NCI-H460 (cell line): ENCODE measurements around the gene C16orf95. TPM values are rescaled to one million over a fixed set of nuclear protein-coding genes. Genes with fewer than 3 reads are reported as not detected.
"Not testable (repeated sequence)": the region's sequence is repeated elsewhere in the genome, so short reads cannot be mapped to it uniquely, and the experiment has no call there.

ENCODE experiments used
- DNase-seq: peaks from one replicate; pipeline ENCODE4 v3.0.0-alpha.2; 2016; ENCODE audit warnings: low read depth; ENCODE audit errors: extremely low read depth
- small RNA-seq, 2 experiments: library from RNA; depleted of rRNA; stranded (forward); fragments of <200 nt; gene quantifications; one replicate each; pipeline ENCODE3, GENCODE V24; 2014
- total RNA-seq: library from RNA; depleted of rRNA; stranded (reverse); fragments of >200 nt; shearing (Covaris generic); gene quantifications from 2 replicates; pipeline ENCODE4 v1.2.3, GENCODE V29; 2014; rRNA removed

Gene C16orf95
- total RNA-seq, 1 experiment from 2014 or later = 2.8 TPM

- no peak for DNase-seq
Measured at GRCh38 chr16:87259431-87259830, 57.8 kb downstream of the C16orf95 start.

DNA sequence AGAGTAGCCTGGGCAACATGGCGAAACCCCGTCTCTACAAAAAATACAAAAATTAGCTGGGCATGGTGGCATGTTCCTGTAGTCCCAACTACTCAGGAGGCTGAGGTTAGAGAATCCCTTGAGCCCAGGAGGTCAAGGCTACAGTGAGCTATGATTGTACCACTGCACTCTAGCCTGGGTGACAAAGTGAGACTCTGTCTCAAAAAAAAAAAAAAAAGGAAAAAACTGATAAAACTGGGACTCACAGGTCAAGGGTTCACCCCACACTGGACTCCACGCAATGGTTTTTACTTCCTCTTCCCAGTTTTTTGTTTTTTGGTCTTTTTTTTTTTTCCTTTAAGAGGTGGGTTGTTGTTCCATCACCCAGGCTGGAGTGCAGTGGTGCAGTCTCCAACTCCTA is 58.5 kb downstream of the C16orf95 start:
- not testable (repeated sequence) for DNase-seq

- DNase-seq = no peak
Measured at GRCh38 chr16:87255866-87256265, 61.3 kb downstream of the C16orf95 start.

- no peak for DNase-seq
Measured at GRCh38 chr16:87254734-87255133, 62.5 kb downstream of the C16orf95 start.

GRCh38 chr16:87254296-87254695 is 62.9 kb downstream of the C16orf95 start:
- DNase-seq = no peak

DNA sequence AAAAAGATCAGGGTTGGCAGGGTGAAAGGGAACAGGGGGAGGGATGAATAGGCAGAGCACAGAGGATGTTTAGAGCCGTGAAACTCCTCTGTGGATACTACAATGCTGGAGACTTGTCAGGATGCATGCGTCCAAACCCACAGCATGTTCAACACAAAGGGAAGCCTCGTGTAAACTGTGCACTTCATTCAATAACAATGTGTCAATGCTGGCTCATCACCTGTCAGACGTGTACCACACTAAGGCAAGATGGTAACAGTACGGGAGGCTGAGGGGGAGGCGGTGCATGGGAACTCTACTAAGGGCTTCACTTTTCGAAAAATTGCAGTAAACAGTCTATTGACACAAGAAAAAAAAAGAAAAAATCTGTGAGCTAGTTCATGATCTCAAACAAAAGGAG is 63.7 kb downstream of the C16orf95 start:
- no peak for DNase-seq

Small RNA genes within 50 kb of the gene (small RNA-seq; reads per million reads assigned to genes)
- 0 reads per million in 2 experiments for gene AC010531.2

Other genes with a start within 250 kb of the C16orf95 start
- 7.0 and 9.1 TPM in 2 replicates for gene FBXO31, start 66.4 kb upstream of the C16orf95 start, total RNA-seq
- 33.6 and 42.9 TPM in 2 replicates for gene MAP1LC3B, start 74.9 kb upstream of the C16orf95 start, total RNA-seq
- gene ZCCHC14, start 175.6 kb upstream of the C16orf95 start, total RNA-seq = 4.7 and 4.8 TPM in 2 replicates